ENCODE measurements around the gene SLC4A4. TPM values are rescaled to one million over a fixed set of nuclear protein-coding genes. Genes with fewer than 3 reads are reported as not detected.

Gene SLC4A4
- total RNA-seq, 1 experiment from 2014 or later: 1.1 TPM

DNA sequence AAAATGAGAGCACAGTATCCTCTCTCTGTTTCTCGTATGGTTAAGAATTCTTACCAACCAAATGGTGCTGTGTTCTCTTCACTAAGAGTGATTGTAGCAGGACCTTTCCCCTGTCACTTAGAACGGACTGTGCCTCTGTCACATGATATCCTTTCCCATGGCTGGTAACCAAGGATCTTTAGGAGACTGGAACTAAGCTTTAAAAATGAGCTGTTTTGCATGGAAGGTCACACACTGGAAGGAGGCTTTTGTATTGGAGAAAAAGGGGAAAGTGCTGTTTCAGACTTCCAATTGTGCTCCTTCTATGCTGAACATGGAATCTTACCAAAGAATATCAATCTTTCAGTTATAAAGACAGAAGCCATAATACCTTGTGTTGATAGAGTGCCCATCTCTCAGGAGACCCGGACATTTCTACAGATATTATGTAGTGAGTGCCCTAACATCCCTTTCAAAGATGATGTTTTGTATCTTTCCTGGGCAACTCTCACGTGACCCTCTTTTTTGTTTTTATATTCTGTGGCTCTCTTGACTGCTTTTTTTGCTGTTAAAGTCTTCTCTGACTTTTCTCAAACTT is 148.6 kb downstream of the SLC4A4 start:
- ChIA-PET POLR2A (no interaction called here), CTCF (no interaction called here)
- Mint-ChIP-seq H3K27ac (peak overlapping the region; percentile 77), H3K4me1 (peaks cover 6% of the 10 kb centered on the region), H3K27me3 (ENCODE audit: low read depth) (no peaks in the 10 kb centered on the region), H3K9me3 (peaks cover 3% of the 10 kb centered on the region; the same call in 1 of the 2 replicates), H3K4me3 (no peak overlapping the region), H3K36me3 (no peaks in the 10 kb centered on the region)
- no peak for DNase-seq (ENCODE audit: low spot score)
- peak; percentile 67 for ATAC-seq
- TF ChIP-seq ZNF121 (CRISPR knock-in tag; IDR thresholded peaks at IDR 0.05) (no peak), AFF4 (CRISPR knock-in tag; IDR thresholded peaks at IDR 0.05; ENCODE audit: borderline replicate concordance) (no peak), JUN (CRISPR knock-in tag; IDR thresholded peaks at IDR 0.05) (no peak), NR2C2 (CRISPR knock-in tag; IDR thresholded peaks at IDR 0.05) (no peak), ZNF416 (CRISPR knock-in tag; IDR thresholded peaks at IDR 0.05) (no peak)
- TF ChIP-seq, protein P1, sequence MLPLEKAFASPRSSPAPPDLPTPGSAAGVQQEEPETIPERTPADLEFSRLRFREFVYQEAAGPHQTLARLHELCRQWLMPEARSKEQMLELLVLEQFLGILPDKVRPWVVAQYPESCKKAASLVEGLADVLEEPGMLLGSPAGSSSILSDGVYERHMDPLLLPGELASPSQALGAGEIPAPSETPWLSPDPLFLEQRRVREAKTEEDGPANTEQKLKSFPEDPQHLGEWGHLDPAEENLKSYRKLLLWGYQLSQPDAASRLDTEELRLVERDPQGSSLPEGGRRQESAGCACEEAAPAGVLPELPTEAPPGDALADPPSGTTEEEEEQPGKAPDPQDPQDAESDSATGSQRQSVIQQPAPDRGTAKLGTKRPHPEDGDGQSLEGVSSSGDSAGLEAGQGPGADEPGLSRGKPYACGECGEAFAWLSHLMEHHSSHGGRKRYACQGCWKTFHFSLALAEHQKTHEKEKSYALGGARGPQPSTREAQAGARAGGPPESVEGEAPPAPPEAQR (CRISPR knock-in tag; IDR thresholded peaks at IDR 0.05): no peak

DNA sequence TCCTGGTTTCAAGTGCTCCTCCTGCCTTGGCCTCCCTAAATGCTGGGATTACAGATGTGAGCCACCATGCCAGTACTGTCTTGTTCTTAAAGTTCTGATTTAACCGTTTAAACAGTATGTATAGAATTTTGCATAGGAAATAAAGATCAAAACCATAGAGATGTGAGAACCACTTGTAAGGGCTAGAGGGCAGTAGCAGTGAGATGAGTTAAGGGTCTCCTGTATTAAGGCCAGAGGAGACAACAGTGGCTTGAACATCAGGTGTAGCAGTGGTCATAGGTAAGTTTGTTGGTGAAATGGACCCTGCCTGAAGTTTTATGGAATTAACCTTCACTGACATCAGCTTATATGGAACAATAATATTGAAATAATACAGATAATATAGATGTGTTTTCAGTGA is 155.7 kb downstream of the SLC4A4 start:
- POLR2A ChIA-PET: no interaction called here
- peak; percentile 65 for ATAC-seq
- H3K27ac Mint-ChIP-seq: no peak overlapping the region
- CTCF ChIA-PET: interaction anchor here (1.2 kb wide), 1 partner anchor 8 kb away, joined by 4 read pairs; no protein-coding TSS in a partner anchor
- DNase-seq (ENCODE audit: low spot score): no peak
- no peaks in the 10 kb centered on the region for H3K9me3 Mint-ChIP-seq
- no peaks in the 10 kb centered on the region for H3K36me3 Mint-ChIP-seq
- H3K27me3 Mint-ChIP-seq (ENCODE audit: low read depth): no peaks in the 10 kb centered on the region
- H3K4me3 Mint-ChIP-seq: no peak overlapping the region
- H3K4me1 Mint-ChIP-seq: peaks cover 12% of the 10 kb centered on the region
- TF ChIP-seq NFE2L1 (CRISPR knock-in tag; IDR thresholded peaks at IDR 0.05) (no peak), RELA (CRISPR knock-in tag; IDR thresholded peaks at IDR 0.05; ENCODE audit: borderline replicate concordance) (no peak), ZNF121 (CRISPR knock-in tag; IDR thresholded peaks at IDR 0.05) (peak; percentile 41; the same call in 1 of the 2 replicates)

DNA sequence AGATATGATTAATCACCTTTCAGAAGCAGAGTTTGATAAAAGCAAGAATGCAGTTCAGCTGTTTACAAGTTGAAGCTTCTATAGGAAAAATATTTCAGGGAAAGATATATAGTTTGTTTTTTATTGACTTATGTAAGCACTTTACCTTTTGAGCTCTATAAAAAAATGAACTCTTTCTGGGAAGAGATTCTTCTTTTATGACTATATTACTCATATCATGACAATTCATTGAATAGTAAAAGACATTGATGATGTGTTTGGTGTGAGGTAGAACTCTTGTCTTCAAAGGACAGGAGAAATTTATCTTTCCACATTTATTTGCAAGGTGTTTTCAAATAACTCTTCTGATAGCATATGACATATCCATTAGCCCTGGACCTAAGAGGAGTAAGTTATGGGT is 156.6 kb downstream of the SLC4A4 start:
- POLR2A ChIA-PET: no interaction called here
- no peak for TF ChIP-seq KAT7 (CRISPR knock-in tag; IDR thresholded peaks at IDR 0.05; ENCODE audit: borderline replicate concordance)
- TF ChIP-seq AR (CRISPR knock-in tag; IDR thresholded peaks at IDR 0.05): no peak
- TF ChIP-seq SOX15 (CRISPR knock-in tag; IDR thresholded peaks at IDR 0.05): no peak
- H3K27ac Mint-ChIP-seq: no peak overlapping the region
- DNase-seq (ENCODE audit: low spot score) (no peak), ATAC-seq (no peak)
- H3K4me1 Mint-ChIP-seq: peaks cover 12% of the 10 kb centered on the region
- no peaks in the 10 kb centered on the region for H3K36me3 Mint-ChIP-seq
- CTCF ChIA-PET: interaction anchor here (1.2 kb wide), 1 partner anchor 9 kb away, joined by 4 read pairs; no protein-coding TSS in a partner anchor
- no peak overlapping the region for H3K4me3 Mint-ChIP-seq
- no peaks in the 10 kb centered on the region for H3K27me3 Mint-ChIP-seq (ENCODE audit: low read depth)
- no peaks in the 10 kb centered on the region for H3K9me3 Mint-ChIP-seq

DNA sequence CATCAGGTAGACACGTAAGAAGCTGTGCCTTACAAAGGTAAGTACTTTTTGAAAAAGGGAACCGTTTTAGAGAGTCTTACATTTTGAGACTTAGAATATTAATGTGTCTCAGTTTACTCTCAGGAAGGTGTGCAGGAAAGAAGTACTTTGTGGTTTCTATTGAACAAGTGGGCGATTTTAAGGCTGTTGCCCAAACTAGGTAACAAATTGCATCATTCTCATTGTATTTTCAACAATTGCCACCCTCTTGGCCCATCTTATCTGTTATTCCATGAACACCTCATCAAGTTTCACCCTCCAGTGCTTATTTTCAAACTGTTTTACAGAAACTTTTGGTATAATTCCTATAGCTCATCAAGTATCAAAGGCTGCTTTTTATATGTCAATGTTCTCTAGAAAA is 158.3 kb downstream of the SLC4A4 start:
- Mint-ChIP-seq H3K27ac (no peak overlapping the region), H3K4me1 (peaks cover 12% of the 10 kb centered on the region), H3K27me3 (ENCODE audit: low read depth) (no peaks in the 10 kb centered on the region), H3K9me3 (no peaks in the 10 kb centered on the region), H3K4me3 (no peak overlapping the region), H3K36me3 (no peaks in the 10 kb centered on the region)
- POLR2A ChIA-PET: no interaction called here
- DNase-seq (ENCODE audit: low spot score) (no peak), ATAC-seq (no peak)
- CTCF ChIA-PET: no interaction called here
- no peak for TF ChIP-seq PREB (CRISPR knock-in tag; IDR thresholded peaks at IDR 0.05; ENCODE audit: borderline replicate concordance)
